Frontal cortex (tissue), 4 donors: ENCODE measurements around the gene RNF182. TPM values are rescaled to one million over a fixed set of nuclear protein-coding genes. Genes with fewer than 3 reads are reported as not detected.

ENCODE experiments used
- DNase-seq, 2 donors: peaks; one replicate each; pipeline ENCODE4 v3.0.0; 2012; ENCODE audit warnings: low spot score in 2 of 2
- FAIRE-seq: peaks from 2 replicates; lab custom pipeline; 2012; peaks lifted over from hg19 to GRCh38; lab: Jason Lieb, UNC
- total RNA-seq: library from RNA; depleted of rRNA; stranded (reverse); fragments of >200 nt; gene quantifications from one replicate; pipeline ENCODE4 v1.2.3, GENCODE V29; 2014
- donor health status: control.
- donor health status: control.
- donor health status: control.

The RNF182 gene
- total RNA-seq, 1 donor from 2014 or later: 35.1 TPM

DNA sequence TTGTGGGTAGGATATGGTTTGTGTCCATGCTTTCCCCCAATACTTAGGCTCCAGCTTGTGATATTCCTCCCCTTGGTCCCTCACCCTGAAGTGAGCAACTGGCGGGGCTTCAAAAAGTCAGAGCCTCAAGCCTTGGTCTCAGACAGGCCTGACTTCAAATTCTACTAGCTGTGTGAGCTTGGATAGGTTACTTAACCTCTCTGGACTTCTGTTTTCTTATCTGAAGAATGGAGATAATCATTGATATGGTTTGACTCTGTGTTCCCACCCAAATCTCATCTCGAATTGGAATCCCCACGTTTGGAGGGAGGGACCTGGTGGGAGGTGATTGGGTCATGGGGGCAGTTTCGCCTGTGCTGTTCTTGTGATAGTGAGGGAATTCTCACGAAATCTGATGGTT is 97.9 kb downstream of the RNF182 start:
- no peak for FAIRE-seq
- DNase-seq: no peak

- DNase-seq: no peak
- FAIRE-seq: no peak
Measured at GRCh38 chr6:14023855-14024254, 99.1 kb downstream of the RNF182 start.

DNA sequence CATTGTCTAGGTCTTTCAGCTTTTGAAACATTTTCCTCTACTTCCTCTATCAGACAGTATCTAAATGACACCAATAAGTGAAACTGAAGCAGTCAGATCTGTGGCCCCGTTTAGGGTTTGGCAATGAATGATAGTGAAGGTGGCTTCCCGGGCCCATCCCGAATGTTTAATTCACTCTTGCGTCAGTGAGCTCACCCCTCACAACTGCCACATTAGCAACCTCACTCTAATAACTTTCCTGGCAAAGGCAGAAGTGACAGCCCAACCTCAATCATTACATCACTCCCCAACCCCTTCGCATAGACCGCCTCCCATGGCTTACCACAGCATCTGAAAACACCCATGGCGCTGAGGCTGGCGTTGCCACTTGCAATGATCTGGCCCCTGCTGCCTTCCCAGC is 100.4 kb downstream of the RNF182 start:
- DNase-seq: no peak
- no peak for FAIRE-seq

DNA sequence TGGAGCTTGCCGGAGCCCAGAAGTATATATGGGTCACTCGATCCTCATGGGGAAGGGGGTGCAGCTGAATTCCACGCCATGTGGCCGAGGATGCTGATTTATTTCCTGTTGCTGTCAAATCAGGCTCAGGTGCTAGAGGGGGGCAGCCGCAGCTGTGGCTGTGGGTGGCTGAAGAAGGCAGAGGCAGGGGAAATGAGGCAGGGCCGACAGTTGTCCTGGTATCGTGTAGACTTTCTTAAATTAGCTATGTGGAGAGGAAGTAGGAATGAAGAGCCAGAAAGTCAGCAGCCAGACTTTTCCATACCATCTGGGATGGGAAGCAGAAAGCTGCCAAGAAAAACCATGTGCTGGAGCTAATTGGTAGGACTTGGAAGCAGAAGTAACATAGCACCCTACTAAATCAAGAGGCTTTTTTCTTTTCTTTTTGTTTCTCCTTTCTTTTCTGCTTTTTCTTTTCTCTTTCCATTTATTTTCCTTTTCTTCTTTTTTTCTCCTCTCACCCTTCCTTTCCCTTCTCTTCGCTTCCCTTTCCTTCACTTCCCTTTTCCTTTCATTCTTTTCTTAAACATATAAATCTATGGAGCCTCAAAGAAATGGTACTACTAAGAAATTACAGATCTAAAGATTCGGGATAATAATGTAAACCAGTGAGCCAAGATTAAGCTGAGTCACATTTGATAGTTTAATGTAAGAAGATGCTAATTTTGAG is 102.2 kb downstream of the RNF182 start:
- FAIRE-seq: no peak

DNA sequence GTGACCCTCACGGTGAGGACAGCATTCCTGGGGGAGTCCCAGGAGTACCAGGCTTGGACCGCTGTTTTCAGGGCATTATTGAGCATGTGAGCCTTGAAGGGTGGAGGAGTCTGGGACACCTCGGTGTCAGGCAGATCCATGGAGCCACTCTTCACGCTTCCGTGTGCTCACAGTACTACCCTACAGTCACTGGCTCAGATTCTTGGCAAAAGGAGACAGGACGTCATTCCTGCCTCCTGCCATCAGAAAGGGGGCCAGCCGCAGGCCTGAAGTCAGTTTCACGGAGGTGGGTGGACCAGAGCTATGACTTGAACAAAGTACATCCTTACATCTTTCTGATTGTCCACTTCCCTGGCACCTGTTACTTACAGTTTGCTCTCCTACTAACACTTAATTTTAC is 103.9 kb downstream of the RNF182 start:
- no peak for FAIRE-seq
- DNase-seq: no peak

More for the DNA sequence above, 102.2 kb downstream of the RNF182 start:
- no peak for DNase-seq

DNA sequence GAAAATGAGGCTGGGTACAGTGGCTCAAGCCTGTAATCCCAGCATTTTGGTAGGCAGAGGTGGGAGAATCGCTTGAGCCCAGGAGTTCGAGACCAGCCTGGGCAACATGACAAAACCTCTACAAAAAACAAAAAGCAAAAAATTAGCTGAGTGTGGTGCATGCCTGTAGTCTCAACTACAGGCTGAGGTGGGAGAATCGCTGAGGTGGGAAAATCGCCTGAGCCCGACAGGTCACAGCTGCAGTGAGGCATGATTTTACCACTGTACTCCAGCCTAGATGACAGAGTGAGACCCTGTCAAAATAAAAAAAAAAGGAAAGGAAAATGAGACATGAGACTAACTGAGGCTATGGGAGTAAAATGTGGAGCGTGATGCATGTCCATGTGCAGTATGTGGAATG is 104.9 kb downstream of the RNF182 start:
- DNase-seq (no peak), FAIRE-seq (no peak)

Other genes with a start within 250 kb of the RNF182 start
- 91.3 TPM for gene RANBP9, start 213.1 kb upstream of the RNF182 start, total RNA-seq
- gene MCUR1, start 110.4 kb upstream of the RNF182 start, total RNA-seq: 25.3 TPM
- 23.6 TPM for gene CD83, start 192.8 kb downstream of the RNF182 start, total RNA-seq